ENCODE measurements around the gene USP31. TPM values are rescaled to one million over a fixed set of nuclear protein-coding genes. Genes with fewer than 3 reads are reported as not detected.

Gene USP31
- total RNA-seq, 1 experiment from 2014 or later: 16.1 TPM

GRCh38 chr16:23131036-23131435 is 18.2 kb downstream of the USP31 start:
- Histone ChIP-seq H3K27ac (ENCODE audit: insufficient read length, low read depth, low read length) (no peak overlapping the region), H2BK12ac (ENCODE audit: insufficient read length, low read depth, low read length) (no peak overlapping the region), H3K23me2 (ENCODE audit: insufficient read length, low read depth, low read length, poor library complexity, severe bottlenecking) (no peaks in the 10 kb centered on the region), H4K20me1 (ENCODE audit: control insufficient read depth, insufficient read depth, insufficient read length) (no peaks in the 10 kb centered on the region), H3K18ac (ENCODE audit: insufficient read length, low read depth, low read length) (no peak overlapping the region), H2AFZ (ENCODE audit: low read length) (no peak overlapping the region), H2BK120ac (ENCODE audit: low read depth, low read length, poor library complexity, severe bottlenecking) (no peak overlapping the region), H4K5ac (ENCODE audit: insufficient read length, low read depth, low read length) (no peak overlapping the region), H2AK5ac (ENCODE audit: insufficient read length, low read length) (no peak overlapping the region), H3K14ac (ENCODE audit: insufficient read depth, low read length) (no peak overlapping the region), H3K23ac (ENCODE audit: insufficient read length, low read depth, low read length) (no peak overlapping the region), H3K4ac (ENCODE audit: low read depth, low read length) (no peak overlapping the region), H4K8ac (replicated peaks; ENCODE audit: insufficient read length, low read depth, low read length) (no peak overlapping the region), H3K27me3 (ENCODE audit: insufficient read depth, low read length) (no peaks in the 10 kb centered on the region), H3T11ph (ENCODE audit: low read length) (no peak overlapping the region), H3K4me2 (ENCODE audit: insufficient read depth, insufficient read length, low read length) (no peak overlapping the region), H2BK20ac (ENCODE audit: low read depth, low read length, poor library complexity, severe bottlenecking) (no peak overlapping the region), H3K4me1 (ENCODE audit: insufficient read depth, low read length) (no peaks in the 10 kb centered on the region; the same call in 1 of the 2 replicates), H3K79me2 (ENCODE audit: insufficient read depth, low read length) (peaks cover 13% of the 10 kb centered on the region; the same call in 1 of the 2 replicates), H4K91ac (ENCODE audit: insufficient read length, low read depth, low read length) (no peak overlapping the region), H2BK15ac (ENCODE audit: low read depth, low read length) (no peak overlapping the region), H3K79me1 (ENCODE audit: insufficient read depth, low read depth, low read length, poor library complexity, severe bottlenecking) (peaks cover 2% of the 10 kb centered on the region), H3K9me3 (ENCODE audit: control insufficient read depth, low read depth, low read length) (no peaks in the 10 kb centered on the region), H3K56ac (ENCODE audit: insufficient read length, low read depth, low read length) (no peak overlapping the region), H3K9ac (ENCODE audit: extremely low read depth, insufficient read length, low read length) (no peak overlapping the region), H2BK5ac (ENCODE audit: insufficient read length, low read length) (no peak overlapping the region)
- no CpG with 5 or more reads among the region's 3 CpGs for WGBS (ENCODE audit: extremely low coverage, insufficient read length, low lambda C conversion rate)
- no peak for TF ChIP-seq CTCF (conservative IDR thresholded peaks at IDR 0.05)
- Mint-ChIP-seq H3K4me1 (peaks cover 21 to 37% of the 10 kb centered on the region in 2 experiments), H3K27me3 (ENCODE audit: low read depth) (no peaks in the 10 kb centered on the region), H3K36me3 (ENCODE audit: insufficient read depth in 1 of 3, low read depth in 3 of 3) (peaks cover 0 to 9% (median 7%) of the 10 kb centered on the region in 3 experiments; a peak in 4 of 7 replicates), H3K27ac (peak overlapping the region in 1 of 3 experiments; percentile 12; a peak in 1 of 7 replicates), H3K4me3 (no peak overlapping the region), H3K9me3 (peaks cover 6% of the 10 kb centered on the region in 2 experiments; a peak in 2 of 5 replicates)
- DNase-seq: no peak

All from H9 (cell line).